Epithelial cell of proximal tubule (primary cell): Measurements from ENCODE around the gene UBE2E3. TPM values are rescaled to one million over a fixed set of nuclear protein-coding genes. Genes with fewer than 3 reads are reported as not detected.

ENCODE experiments used
- DNase-seq: peaks from one replicate; pipeline ENCODE4 v3.0.0-alpha.2; 2011; ENCODE audit warnings: low read depth
- H3K4me3 ChIP-seq: 2 replicates; pipeline ENCODE4 v1.5.1; 2011; ENCODE audit warnings: low read depth, mild to moderate bottlenecking, low read length
- total RNA-seq: library from RNA; depleted of rRNA; stranded (reverse); fragments of >200 nt; gene quantifications from 2 replicates; pipeline ENCODE4 v1.2.3, GENCODE V29; 2015
- TF ChIP-seq, protein P1 (sequence below): conservative IDR thresholded peaks from 2 replicates; pipeline ENCODE4 v1.5.1; 2012; ENCODE audit warnings: low read depth, mild to moderate bottlenecking, low read length

The UBE2E3 gene
- total RNA-seq, 1 donor from 2014 or later: 70.1 TPM

DNA sequence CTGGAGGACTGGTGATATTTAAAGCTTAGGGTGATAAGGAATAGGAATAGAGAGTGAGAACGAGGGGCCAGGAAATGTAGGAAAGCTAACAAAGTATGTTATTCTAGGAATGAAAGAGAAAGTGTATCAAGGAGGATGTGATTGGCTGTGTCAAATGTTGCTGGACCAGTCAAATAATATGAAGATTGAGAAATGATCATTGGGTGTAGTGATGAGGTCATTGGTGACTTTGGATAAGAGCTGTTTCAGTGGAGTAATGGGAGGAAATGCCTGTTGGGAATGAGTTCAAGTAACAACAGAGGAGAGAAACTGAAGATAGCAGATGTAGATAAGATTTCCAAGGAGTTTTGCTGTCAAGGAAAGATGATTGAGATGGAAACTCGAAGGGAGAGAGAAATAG lies 74.4 kb downstream of the UBE2E3 start:
- H3K4me3 ChIP-seq: no peak overlapping the region
- TF ChIP-seq, protein P1, sequence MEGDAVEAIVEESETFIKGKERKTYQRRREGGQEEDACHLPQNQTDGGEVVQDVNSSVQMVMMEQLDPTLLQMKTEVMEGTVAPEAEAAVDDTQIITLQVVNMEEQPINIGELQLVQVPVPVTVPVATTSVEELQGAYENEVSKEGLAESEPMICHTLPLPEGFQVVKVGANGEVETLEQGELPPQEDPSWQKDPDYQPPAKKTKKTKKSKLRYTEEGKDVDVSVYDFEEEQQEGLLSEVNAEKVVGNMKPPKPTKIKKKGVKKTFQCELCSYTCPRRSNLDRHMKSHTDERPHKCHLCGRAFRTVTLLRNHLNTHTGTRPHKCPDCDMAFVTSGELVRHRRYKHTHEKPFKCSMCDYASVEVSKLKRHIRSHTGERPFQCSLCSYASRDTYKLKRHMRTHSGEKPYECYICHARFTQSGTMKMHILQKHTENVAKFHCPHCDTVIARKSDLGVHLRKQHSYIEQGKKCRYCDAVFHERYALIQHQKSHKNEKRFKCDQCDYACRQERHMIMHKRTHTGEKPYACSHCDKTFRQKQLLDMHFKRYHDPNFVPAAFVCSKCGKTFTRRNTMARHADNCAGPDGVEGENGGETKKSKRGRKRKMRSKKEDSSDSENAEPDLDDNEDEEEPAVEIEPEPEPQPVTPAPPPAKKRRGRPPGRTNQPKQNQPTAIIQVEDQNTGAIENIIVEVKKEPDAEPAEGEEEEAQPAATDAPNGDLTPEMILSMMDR: no peak
- DNase-seq: no peak

DNA sequence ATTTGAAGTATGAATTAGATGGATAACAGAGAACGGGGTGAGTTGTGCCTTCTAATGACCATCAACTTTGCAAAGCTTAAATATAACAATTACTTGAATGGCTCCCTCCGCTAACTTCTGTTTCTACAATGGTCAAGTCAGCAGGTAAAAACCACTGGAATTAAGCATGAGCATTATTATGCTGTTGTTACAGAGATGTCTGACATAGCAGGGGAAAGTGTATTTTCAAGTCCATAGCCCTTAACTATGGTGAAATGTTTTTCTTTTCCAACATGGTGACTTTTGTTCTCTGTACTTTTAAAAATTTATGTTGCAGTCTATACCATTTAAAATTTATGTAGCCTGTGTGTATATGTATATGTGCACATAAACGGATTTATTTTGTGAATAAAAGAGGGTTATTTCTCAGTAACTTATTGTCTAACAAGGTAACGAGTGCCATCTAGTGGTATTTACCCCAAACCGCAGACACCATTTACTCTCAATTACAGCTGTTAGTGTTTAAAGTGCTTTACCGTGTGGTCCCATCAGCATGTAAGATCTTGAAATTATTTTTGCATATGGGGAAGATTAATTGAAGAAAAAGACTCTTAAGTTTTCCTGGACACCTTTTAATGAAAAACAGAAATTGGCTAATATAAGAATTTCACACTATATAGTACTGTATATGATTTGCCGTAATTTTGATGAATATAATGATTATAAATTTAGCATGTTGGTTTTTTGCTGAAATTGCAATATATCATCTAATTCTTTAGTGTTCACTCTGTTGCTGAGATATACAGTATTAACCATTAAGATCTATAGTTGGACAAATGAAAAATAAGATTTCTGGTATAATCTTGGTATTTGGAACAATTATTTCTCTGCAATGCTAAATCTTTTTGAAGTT lies 78.2 kb downstream of the UBE2E3 start:
- no peak for DNase-seq
- H3K4me3 ChIP-seq: no peak overlapping the region
- TF ChIP-seq, protein P1: peak; percentile 75

DNA sequence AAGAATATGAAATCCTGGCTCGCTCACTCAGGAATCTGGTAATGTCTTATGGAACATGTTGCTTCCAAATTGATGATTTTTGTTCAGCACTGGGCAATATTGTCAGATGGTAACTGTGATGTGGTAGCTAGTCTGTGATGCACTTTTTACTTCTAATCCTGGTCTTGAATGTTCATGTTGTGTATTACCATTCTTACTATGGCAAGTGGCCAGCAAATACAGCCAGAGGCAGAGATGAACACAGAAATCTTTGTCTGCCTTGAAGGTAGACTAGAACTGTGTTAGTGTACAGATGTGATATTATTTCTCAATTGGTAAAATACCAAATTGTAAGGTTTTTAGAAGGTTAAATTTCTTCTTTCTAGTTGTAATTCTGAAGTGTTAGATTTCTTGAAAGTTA lies 83.3 kb downstream of the UBE2E3 start:
- TF ChIP-seq, protein P1: no peak
- H3K4me3 ChIP-seq: no peak overlapping the region
- no peak for DNase-seq

DNA sequence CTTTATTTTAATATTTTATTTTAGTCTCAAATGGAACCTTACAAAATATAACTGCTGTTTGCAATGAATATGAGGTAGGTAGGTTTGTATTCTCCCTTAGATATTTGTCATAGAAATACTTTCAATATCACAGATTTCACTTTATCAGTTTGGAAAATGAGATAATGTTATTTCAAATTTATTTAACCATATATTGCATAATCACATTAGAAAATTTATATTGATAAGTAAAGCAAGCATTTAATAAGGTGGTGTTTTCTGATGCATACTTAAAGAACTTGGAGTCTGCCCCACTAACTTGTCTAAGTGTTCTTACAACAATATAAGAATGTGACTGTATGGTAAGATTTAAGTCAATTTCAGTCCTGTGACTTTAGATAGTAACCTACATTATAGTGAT lies 85.1 kb downstream of the UBE2E3 start:
- no peak overlapping the region for H3K4me3 ChIP-seq
- DNase-seq: no peak
- TF ChIP-seq, protein P1: no peak

DNA sequence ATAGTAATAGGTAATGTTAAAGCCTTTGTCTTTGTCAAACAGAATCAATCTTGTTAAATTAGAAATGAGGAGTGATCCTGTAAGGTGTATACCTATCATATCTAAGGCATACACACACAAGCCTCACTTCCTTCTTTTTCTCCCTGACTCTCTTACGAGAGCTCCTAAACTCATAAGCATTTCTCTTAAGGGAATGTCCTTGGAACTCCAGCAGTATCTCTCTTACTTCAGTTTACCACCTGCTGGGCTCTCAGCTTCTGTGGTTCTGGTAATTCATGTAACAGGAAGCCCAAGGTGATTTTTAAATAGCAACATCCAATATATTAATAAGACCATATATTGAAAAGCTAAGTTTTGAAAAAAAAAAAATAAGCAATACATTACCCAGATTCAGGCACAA lies 85.9 kb downstream of the UBE2E3 start:
- TF ChIP-seq, protein P1: no peak
- H3K4me3 ChIP-seq: no peak overlapping the region
- no peak for DNase-seq

DNA sequence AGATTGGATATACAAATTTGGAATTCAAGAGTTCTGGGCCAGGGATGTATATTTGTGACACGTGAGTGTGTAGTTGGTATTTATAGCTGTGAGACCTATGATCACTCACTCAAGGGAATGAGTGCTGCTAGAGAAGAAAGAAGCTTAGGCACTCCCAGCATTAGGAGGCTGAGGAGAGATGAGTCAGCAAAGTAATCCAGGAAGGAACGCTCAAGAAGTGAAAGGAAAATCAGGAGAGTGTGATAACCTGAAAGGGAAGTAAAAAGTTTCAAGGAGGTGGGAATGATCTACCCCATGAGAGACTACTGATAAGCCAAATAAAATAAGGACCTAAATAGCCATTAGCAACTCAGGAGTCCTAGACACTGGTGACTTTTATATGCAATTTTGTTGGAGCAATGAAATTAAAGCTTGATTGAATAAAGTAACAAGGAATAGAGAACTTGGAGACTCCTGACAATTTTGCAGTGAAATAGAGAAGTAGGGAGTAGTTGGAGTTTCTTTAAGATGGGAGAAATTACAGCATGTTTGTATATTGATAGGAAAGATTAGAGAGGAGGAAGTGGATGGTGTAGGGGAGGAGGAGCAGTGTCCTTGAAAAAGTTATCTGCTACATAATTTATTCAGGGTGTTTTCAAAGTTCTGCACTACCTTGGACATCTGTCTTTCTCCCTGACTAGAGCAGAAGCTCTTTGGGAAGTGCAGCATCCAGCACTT lies 89.9 kb downstream of the UBE2E3 start:
- peak; percentile 50 for DNase-seq
- no peak overlapping the region for H3K4me3 ChIP-seq
- TF ChIP-seq, protein P1: no peak
